Measurements from ENCODE around the gene CYP27B1.
A peak's percentile ranks its signal among the peaks of the same experiment; 100 is the strongest.
"Not testable (repeated sequence)": the region's sequence is repeated elsewhere in the genome, so short reads cannot be mapped to it uniquely, and the experiment has no call there.

CYP27B1 gene

GRCh38 chr12:57783466-57783801 lies 16.6 kb upstream of the CYP27B1 start:
- DNase-seq, result no peak

- peak; percentile 96 for DNase-seq
Observed at GRCh38 chr12:57782608-57783465, 16.0 kb upstream of the CYP27B1 start, which contains the start of gene TSFM. TSFM (plus strand) TSS chr12:57782787; CDS start chr12:57782802, 15 bp downstream.

- DNase-seq, result no peak
Observed at GRCh38 chr12:57782243-57782607, 15.3 kb upstream of the CYP27B1 start.

- DNase-seq, result no peak
Observed at GRCh38 chr12:57781801-57782200, 14.9 kb upstream of the CYP27B1 start.

GRCh38 chr12:57781244-57781643 lies 14.4 kb upstream of the CYP27B1 start:
- no peak for DNase-seq

GRCh38 chr12:57780284-57780897 lies 13.5 kb upstream of the CYP27B1 start:
- no peak for DNase-seq

GRCh38 chr12:57779736-57780135 lies 12.9 kb upstream of the CYP27B1 start:
- no peak for DNase-seq

GRCh38 chr12:57777911-57778310 lies 11.0 kb upstream of the CYP27B1 start:
- DNase-seq, result no peak

GRCh38 chr12:57777367-57777766 lies 10.5 kb upstream of the CYP27B1 start:
- no peak for DNase-seq

GRCh38 chr12:57776247-57776587 lies 9.3 kb upstream of the CYP27B1 start:
- DNase-seq, result no peak

- DNase-seq, result no peak
Observed at GRCh38 chr12:57775563-57776246, 8.8 kb upstream of the CYP27B1 start.

- DNase-seq, result no peak
Observed at GRCh38 chr12:57775044-57775443, 8.2 kb upstream of the CYP27B1 start.

- DNase-seq, result not testable (repeated sequence)
Observed at GRCh38 chr12:57774634-57775033, 7.8 kb upstream of the CYP27B1 start.

- DNase-seq, result no peak
Observed at GRCh38 chr12:57772429-57773322, 5.8 kb upstream of the CYP27B1 start, which contains the start of gene EEF1AKMT3. EEF1AKMT3 (plus strand) TSS chr12:57772614; CDS start chr12:57772725, 111 bp downstream.

GRCh38 chr12:57771873-57772428 lies 5.1 kb upstream of the CYP27B1 start, which contains the start of gene METTL1:
METTL1 (minus strand) TSS chr12:57772105; CDS start chr12:57772083, 22 bp downstream.
- peak; percentile 91 for DNase-seq

- DNase-seq, result peak; percentile 90
Observed at GRCh38 chr12:57771236-57771872, 4.5 kb upstream of the CYP27B1 start.

- DNase-seq, result no peak
Observed at GRCh38 chr12:57770734-57771133, 3.9 kb upstream of the CYP27B1 start.

- DNase-seq, result no peak
Observed at GRCh38 chr12:57769594-57769993, 2.7 kb upstream of the CYP27B1 start.

- DNase-seq, result no peak
Observed at GRCh38 chr12:57767876-57768275, 998 bp upstream of the CYP27B1 start.

GRCh38 chr12:57767305-57767698 lies 424 bp upstream of the CYP27B1 start:
- DNase-seq, result no peak

GRCh38 chr12:57765698-57766463 lies 997 bp downstream of the CYP27B1 start:
- no peak for DNase-seq
